HepG2 (cell line): ENCODE measurements around the gene CELF4. TPM values are rescaled to one million over a fixed set of nuclear protein-coding genes. Genes with fewer than 3 reads are reported as not detected.
A peak's percentile ranks its signal among the peaks of the same experiment; 100 is the strongest.

Experiments
- ATAC-seq: fragments of 200-7000 bp; cut with Tn5 transposase; 3 replicates; pipeline ENCODE4 v1.9.1; 2020; ENCODE audit warnings: mild to moderate bottlenecking, moderate library complexity
- BruUV-seq: library from RNA; stranded (reverse); fragments of 400-500 nt; replicated peaks from 2 replicates; lab custom pipeline; 2021; lab: Mats Ljungman, UMichigan
- CTCF ChIA-PET: fragments of 300-600 bp; formaldehyde crosslinking; extraction: SDS; loops from one replicate; lab custom pipeline; 2021; ENCODE audit warnings: low total read pairs, inconsistent platforms, low intra/inter-chr PET ratio; lab: Yijun Ruan, JAX
- POLR2A ChIA-PET: fragments of 350-600 bp; sonication (Branson Sonifier 250); formaldehyde crosslinking; loops from one replicate; lab custom pipeline; 2020; ENCODE audit warnings: antibody characterized with exemption, inconsistent platforms; lab: Yijun Ruan, JAX
- DNase-seq: peaks from one replicate; pipeline ENCODE4 v3.0.0-alpha.2; 2015; ENCODE audit warnings: low spot score
- FAIRE-seq: peaks from 3 replicates; lab custom pipeline; 2011; peaks lifted over from hg19 to GRCh38; lab: Jason Lieb, UNC
- H2AFZ ChIP-seq: one replicate; pipeline ENCODE4 v1.6.1; 2011; ENCODE audit warnings: low read length, inconsistent platforms
- H3K27ac ChIP-seq: fragments of 300-600 bp; 3 replicates; pipeline ENCODE4 v1.8.0; 2011; ENCODE audit warnings: mixed run types, mild to moderate bottlenecking, mixed read lengths, low read length, inconsistent platforms; ENCODE audit not compliant: insufficient read depth; ENCODE audit errors: extremely low read length
- H3K27me3 ChIP-seq, 2 experiments: fragments of 200-600 bp in 1 of 2; 2 replicates in 1 of 2; 3 replicates in 1 of 2; pipeline versions ENCODE4 v1.6.0 to v1.8.0; 2011; ENCODE audit warnings: low read length in 2 of 2, mild to moderate bottlenecking in 2 of 2, moderate library complexity in 2 of 2, inconsistent platforms in 1 of 2; ENCODE audit not compliant: insufficient read depth in 2 of 2, control insufficient read depth in 1 of 2
- H3K36me3 ChIP-seq, 2 experiments: fragments of 200-600 bp in 1 of 2; replicated peaks in 1 of 2; 2 replicates in 1 of 2; 3 replicates in 1 of 2; pipeline versions ENCODE4 v1.5.1 to v1.8.0; 2011; ENCODE audit warnings: low read length in 2 of 2, inconsistent platforms in 1 of 2; ENCODE audit not compliant: insufficient read depth in 2 of 2, control insufficient read depth in 1 of 2
- H3K4me1 ChIP-seq: 2 replicates; pipeline ENCODE4 v1.5.1; 2012; ENCODE audit warnings: low read length, inconsistent platforms; ENCODE audit not compliant: insufficient read depth
- H3K4me2 ChIP-seq: 2 replicates; pipeline ENCODE4 v1.6.0; 2011; ENCODE audit warnings: low read depth, low read length, inconsistent platforms
- H3K4me3 ChIP-seq, 3 experiments: fragments of 200-600 bp in 1 of 3; sonication (generic), shearing (Covaris generic) in 1 of 3; replicated peaks in 1 of 3; 2 replicates each; pipeline ENCODE4 v1.5.1; 2011 to 2016; ENCODE audit warnings: low read length in 3 of 3, inconsistent platforms in 2 of 3, low read depth in 2 of 3, mild to moderate bottlenecking in 2 of 3, control low read depth in 1 of 3, mixed read lengths in 1 of 3; ENCODE audit not compliant: insufficient read depth in 1 of 3
- H3K79me2 ChIP-seq: one replicate; pipeline ENCODE4 v1.6.1; 2011; ENCODE audit warnings: low read length, inconsistent platforms; ENCODE audit not compliant: insufficient read depth
- H3K9ac ChIP-seq: 2 replicates; pipeline ENCODE4 v1.6.0; 2011; ENCODE audit warnings: mild to moderate bottlenecking, low read depth, low read length, inconsistent platforms; ENCODE audit not compliant: insufficient read depth
- H3K9me3 ChIP-seq: 2 replicates; pipeline ENCODE4 v1.5.1; 2012; ENCODE audit warnings: mild to moderate bottlenecking, low read length
- H4K20me1 ChIP-seq: 2 replicates; pipeline ENCODE4 v1.6.0; 2011; ENCODE audit warnings: inconsistent platforms, mild to moderate bottlenecking, low read length, moderate library complexity; ENCODE audit not compliant: insufficient read depth
- CEBPG ChIP-seq: IDR thresholded peaks from 2 replicates; pipeline ENCODE4 v1.6.1; 2016
- GMEB1 ChIP-seq: sonication (generic); formaldehyde crosslinking; IDR thresholded peaks from 2 replicates; pipeline ENCODE4 v1.5.1; 2020; ENCODE audit warnings: missing genetic modification reagents, mild to moderate bottlenecking, borderline replicate concordance
- KDM4B ChIP-seq: sonication (generic); formaldehyde crosslinking; IDR thresholded peaks from 2 replicates; pipeline ENCODE4 v1.4.0; 2020; ENCODE audit warnings: missing genetic modification reagents
- MLLT10 ChIP-seq: sonication (generic); formaldehyde crosslinking; IDR thresholded peaks from 2 replicates; pipeline ENCODE4 v1.4.0; 2020; ENCODE audit warnings: missing genetic modification reagents
- MNT ChIP-seq: fragments of 450-650 bp; IDR thresholded peaks from 2 replicates; pipeline ENCODE4 v1.6.1; 2016
- MTERF4 ChIP-seq: sonication (generic); formaldehyde crosslinking; IDR thresholded peaks from 2 replicates; pipeline ENCODE4 v1.8.0; 2023; ENCODE audit warnings: mild to moderate bottlenecking, missing genetic modification reagents
- PATZ1 ChIP-seq: sonication (generic); formaldehyde crosslinking; IDR thresholded peaks from 2 replicates; pipeline ENCODE4 v1.4.0; 2020; ENCODE audit warnings: missing genetic modification reagents
- PTBP1 ChIP-seq: fragments of 200-400 bp; formaldehyde crosslinking; IDR thresholded peaks from 2 replicates; pipeline ENCODE4 v1.6.1; 2018; ENCODE audit warnings: low read length, low read depth; ENCODE audit not compliant: poor library complexity, severe bottlenecking
- SIX1 ChIP-seq: sonication (generic); formaldehyde crosslinking; IDR thresholded peaks from 2 replicates; pipeline ENCODE4 v1.4.0; 2020; ENCODE audit warnings: missing genetic modification reagents, borderline replicate concordance
- STAG1 ChIP-seq: sonication (generic); formaldehyde crosslinking; IDR thresholded peaks from 2 replicates; pipeline ENCODE4 v1.4.0; 2020; ENCODE audit warnings: missing genetic modification reagents
- ZNF501 ChIP-seq: sonication (generic); formaldehyde crosslinking; IDR thresholded peaks from 2 replicates; pipeline ENCODE4 v1.5.1; 2020; ENCODE audit warnings: mild to moderate bottlenecking, moderate library complexity, missing genetic modification reagents
- ZNF530 ChIP-seq: sonication (generic); formaldehyde crosslinking; IDR thresholded peaks from 2 replicates; pipeline ENCODE4 v1.5.0; 2020; ENCODE audit warnings: low read depth, mild to moderate bottlenecking, missing genetic modification reagents
- ZSCAN25 ChIP-seq: sonication (generic); formaldehyde crosslinking; IDR thresholded peaks from 2 replicates; pipeline ENCODE4 v1.8.0; 2022; ENCODE audit warnings: mild to moderate bottlenecking, missing genetic modification reagents
- WGBS: methylation state at CpG from one replicate; pipeline ENCODE4 v1.1.6; 2017; ENCODE audit warnings: low lambda C conversion rate; 5-methylcytosine and 5-hydroxymethylcytosine counted together
- in situ Hi-C: cut with HindIII; loops from 2 replicates; pipeline ENCODE4 v1.10.0; 2017; ENCODE audit warnings: low pct_unique_long_range_greater_than_20kb; ENCODE audit not compliant: extremely low pct_ligation_motif_present
- intact Hi-C: fragments of 100-400 bp; cut with micrococcal nuclease; formaldehyde crosslinking; loops from one replicate; pipeline ENCODE4 v1.10.0; 2022; ENCODE audit not compliant: unreplicated experiment
- polyA plus RNA-seq, 8 experiments: library from polyadenylated mRNA; depleted of rRNA in 3 of 8; stranded (reverse) in 7 of 8; unstranded in 1 of 8; fragments of >200 nt; fragmentation: Illumina TruSeq in 4 of 8; extraction: Trizol in 4 of 8; gene quantifications; 2 replicates each; pipeline versions ENCODE4 v1.2.1 to v1.2.3, GENCODE V29; 2011 to 2016; ENCODE audit warnings: low read depth in 4 of 8, missing spikeins in 1 of 8, mixed read lengths in 1 of 8; ENCODE audit not compliant: insufficient read depth in 1 of 8
- total RNA-seq, 5 experiments: library from RNA; depleted of rRNA; stranded (reverse); fragments of >200 nt; fragmentation: Illumina TruSeq; extraction: Trizol; gene quantifications; 2 replicates each; pipeline ENCODE4 v1.2.3, GENCODE V29; 2016; ENCODE audit warnings: low read depth in 1 of 5

CELF4 gene
- total and polyA plus RNA-seq, 2 of the 13 experiments (the other 11 are each of a cell fraction or from before 2014, with no cell fraction given) = not detected

GRCh38 chr18:37426586-37426985 lies 139.0 kb downstream of the CELF4 start:
- Histone ChIP-seq H4K20me1 (no peaks in the 10 kb centered on the region), H3K9ac (no peak overlapping the region), H3K4me1 (no peaks in the 10 kb centered on the region), H3K27me3 (peaks cover 3 to 8% of the 10 kb centered on the region in 2 experiments; a peak in 3 of 5 replicates), H3K27ac (no peak overlapping the region), H3K4me2 (no peak overlapping the region), H3K4me3 (no peak overlapping the region), H3K79me2 (no peaks in the 10 kb centered on the region), H3K9me3 (no peaks in the 10 kb centered on the region), H2AFZ (no peak overlapping the region), H3K36me3 (no peaks in the 10 kb centered on the region)
- no peak for DNase-seq
- BruUV-seq = no TSS peak
- TF ChIP-seq ZNF501 (CRISPR knock-in tag) (no peak), MNT (peak; percentile 40; the same call in 1 of the 2 replicates), CEBPG (CRISPR knock-in tag) (no peak), MTERF4 (CRISPR knock-in tag) (no peak), PTBP1 (no peak)
- no peak for FAIRE-seq
- ChIA-PET POLR2A (no interaction called here), CTCF (no interaction called here)
- ATAC-seq = no peak
- in situ Hi-C loops = no loop called here
- WGBS = 33% methylated on average over 9 of the region's 15 CpGs
- intact Hi-C loops = no loop called here

DNA sequence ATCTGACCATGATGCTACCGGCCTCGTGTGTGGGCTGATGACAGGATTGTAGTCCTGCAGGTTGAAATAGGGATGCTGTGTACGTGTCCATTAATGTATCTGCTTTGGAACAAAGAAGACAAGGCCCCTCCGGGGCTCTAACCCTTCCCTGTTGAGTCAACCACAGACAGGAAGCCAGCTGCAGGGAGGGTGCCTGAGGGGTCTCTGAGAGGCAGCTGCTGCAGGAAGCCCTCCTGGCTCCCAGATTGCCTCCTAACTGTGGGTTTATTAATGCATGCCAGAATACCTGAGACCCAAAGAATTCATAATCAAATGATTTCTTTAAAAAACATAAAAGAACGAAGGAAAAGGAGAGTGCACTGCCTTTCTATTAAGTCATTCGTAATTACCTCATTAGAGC lies 140.4 kb downstream of the CELF4 start:
- no peak overlapping the region for H3K4me2 ChIP-seq
- no peaks in the 10 kb centered on the region for H4K20me1 ChIP-seq
- H3K79me2 ChIP-seq = no peaks in the 10 kb centered on the region
- ATAC-seq (no peak), DNase-seq (no peak), FAIRE-seq (no peak)
- no peak overlapping the region for H2AFZ ChIP-seq
- no TSS peak for BruUV-seq
- H3K27me3 ChIP-seq = peaks cover 0 to 10% of the 10 kb centered on the region in 2 experiments; a peak in 2 of 5 replicates
- WGBS = 0% methylated on average over 3 of the region's 6 CpGs
- no peak overlapping the region for H3K27ac ChIP-seq
- in situ Hi-C loops = no loop called here
- intact Hi-C loops = no loop called here
- H3K9me3 ChIP-seq = no peaks in the 10 kb centered on the region
- H3K4me1 ChIP-seq = no peaks in the 10 kb centered on the region
- H3K9ac ChIP-seq = no peak overlapping the region
- ChIA-PET CTCF (no interaction called here), POLR2A (no interaction called here)
- H3K4me3 ChIP-seq = no peak overlapping the region
- H3K36me3 ChIP-seq = no peaks in the 10 kb centered on the region
- no peak for TF ChIP-seq MLLT10
- no peak for TF ChIP-seq KDM4B (CRISPR knock-in tag)
- no peak for TF ChIP-seq ZNF530
- no peak for TF ChIP-seq STAG1
- TF ChIP-seq SIX1 (CRISPR knock-in tag) = no peak
- no peak for TF ChIP-seq ZSCAN25 (CRISPR knock-in tag)
- TF ChIP-seq PATZ1 (CRISPR knock-in tag) = no peak
- TF ChIP-seq GMEB1 = no peak
